Natural killer cell (primary cell): ENCODE data around the gene EGFLAM. TPM values are rescaled to one million over a fixed set of nuclear protein-coding genes. Genes with fewer than 3 reads are reported as not detected.

Source experiments
- ATAC-seq, 3 donors: fragments of 150-1000 bp in 2 of 3; fragments of 200-7000 bp in 1 of 3; cut with Tn5 transposase; 1 replicate in 1 of 3; 2 replicates in 2 of 3; pipeline ENCODE4 v1.10.0; 2021; ENCODE audit warnings: mild to moderate bottlenecking in 2 of 3, moderate library complexity in 2 of 3
- DNase-seq, 2 donors: peaks; one replicate each; pipeline versions ENCODE4 v3.0.0 to v3.0.0-alpha.2; 2013 to 2021; ENCODE audit warnings: mixed read lengths in 1 of 2
- H3K27ac ChIP-seq: one replicate; pipeline ENCODE4 v1.5.1; 2013; ENCODE audit warnings: mild to moderate bottlenecking, low read length
- H3K27me3 ChIP-seq: one replicate; pipeline ENCODE4 v1.6.1; 2013; ENCODE audit warnings: low read length; ENCODE audit not compliant: control insufficient read depth, insufficient read depth
- H3K36me3 ChIP-seq: one replicate; pipeline ENCODE4 v1.6.1; 2013; ENCODE audit warnings: low read length; ENCODE audit not compliant: control insufficient read depth, insufficient read depth
- H3K4me1 ChIP-seq: one replicate; pipeline ENCODE4 v1.6.1; 2013; ENCODE audit warnings: low read length; ENCODE audit not compliant: control insufficient read depth, insufficient read depth
- H3K4me3 ChIP-seq: one replicate; pipeline ENCODE4 v1.5.1; 2013; ENCODE audit warnings: low read length
- H3K9me3 ChIP-seq: one replicate; pipeline ENCODE4 v1.6.1; 2013; ENCODE audit warnings: low read length; ENCODE audit not compliant: control insufficient read depth, insufficient read depth
- H3K27ac Mint-ChIP-seq, 2 donors: one replicate each; pipeline ENCODE4 v1.8.0; 2022; ENCODE audit warnings: mild to moderate bottlenecking in 2 of 2, mixed read lengths in 2 of 2, moderate library complexity in 1 of 2
- H3K27me3 Mint-ChIP-seq, 2 donors: one replicate each; pipeline ENCODE4 v1.8.0; 2022; ENCODE audit warnings: low read depth in 2 of 2, mixed read lengths in 2 of 2
- H3K36me3 Mint-ChIP-seq: one replicate; pipeline ENCODE4 v1.8.0; 2022; ENCODE audit warnings: mixed read lengths
- H3K4me1 Mint-ChIP-seq, 2 donors: one replicate each; pipeline ENCODE4 v1.8.0; 2022; ENCODE audit warnings: mixed read lengths in 2 of 2
- H3K4me3 Mint-ChIP-seq: one replicate; pipeline ENCODE4 v1.8.0; 2022; ENCODE audit warnings: mild to moderate bottlenecking, moderate library complexity, mixed read lengths
- H3K9me3 Mint-ChIP-seq, 2 donors: one replicate each; pipeline ENCODE4 v1.8.0; 2022; ENCODE audit warnings: mixed read lengths in 2 of 2
- WGBS: methylation state at CpG from one replicate; pipeline ENCODE4 v1.1.7; 2013; ENCODE audit warnings: missing lambda C conversion rate; ENCODE audit not compliant: insufficient coverage; 5-methylcytosine and 5-hydroxymethylcytosine counted together
- intact Hi-C: fragments of 100-400 bp; cut with micrococcal nuclease; formaldehyde crosslinking; loops from one replicate; pipeline ENCODE4 v1.14.2; 2022
- total RNA-seq, 4 donors: library from RNA; stranded (reverse); fragments of 120-200 nt in 1 of 4; gene quantifications; one replicate each; pipeline versions ENCODE4 v1.2.3 to v1.2.4, GENCODE V29; 2013 to 2022
- TF ChIP-seq, protein P1 (sequence below): fragments of 200-600 bp; IDR thresholded peaks from one replicate; pipeline ENCODE4 v1.8.0; 2022; ENCODE audit warnings: antibody characterized with exemption

EGFLAM gene
- total RNA-seq, 3 donors from 2014 or later (not counting 1 experiment from before 2014, with no cell fraction given), result not detected

DNA sequence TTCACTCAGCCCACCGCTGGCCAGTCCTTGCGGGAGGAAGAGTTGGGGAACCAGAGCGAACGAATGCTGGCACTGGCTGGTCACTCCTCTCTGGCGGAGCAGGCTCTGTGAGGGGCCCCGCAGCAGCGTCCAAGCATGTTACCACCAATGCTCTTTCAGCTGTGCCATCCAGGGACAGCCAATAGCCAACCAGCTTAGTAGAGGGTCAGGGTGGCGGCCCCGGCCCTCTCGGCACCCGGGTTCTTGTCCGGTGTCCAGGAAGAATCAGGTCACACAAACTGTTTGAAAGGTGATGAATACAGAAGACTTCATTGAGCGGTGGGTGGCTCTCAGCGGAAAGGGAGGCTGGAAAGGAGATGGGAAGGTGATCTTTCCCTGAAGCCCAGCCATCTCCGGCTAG is 135.3 kb downstream of the EGFLAM start:
- H3K4me3 ChIP-seq, result no peak overlapping the region
- 94% methylated on average over 15 of the region's 15 CpGs for whole genome bisulfite sequencing
- ATAC-seq (no peak), DNase-seq (no peak)
- H3K36me3 ChIP-seq, result no peaks in the 10 kb centered on the region
- H3K27ac Mint-ChIP-seq, result no peak overlapping the region
- H3K9me3 ChIP-seq, result no peaks in the 10 kb centered on the region
- no peaks in the 10 kb centered on the region for H3K4me1 Mint-ChIP-seq
- no peaks in the 10 kb centered on the region for H3K4me1 ChIP-seq
- no peaks in the 10 kb centered on the region for H3K36me3 Mint-ChIP-seq
- no peaks in the 10 kb centered on the region for H3K27me3 ChIP-seq
- intact Hi-C loops, result no loop called here
- H3K9me3 Mint-ChIP-seq, result no peaks in the 10 kb centered on the region
- no peak overlapping the region for H3K4me3 Mint-ChIP-seq
- TF ChIP-seq, protein P1, sequence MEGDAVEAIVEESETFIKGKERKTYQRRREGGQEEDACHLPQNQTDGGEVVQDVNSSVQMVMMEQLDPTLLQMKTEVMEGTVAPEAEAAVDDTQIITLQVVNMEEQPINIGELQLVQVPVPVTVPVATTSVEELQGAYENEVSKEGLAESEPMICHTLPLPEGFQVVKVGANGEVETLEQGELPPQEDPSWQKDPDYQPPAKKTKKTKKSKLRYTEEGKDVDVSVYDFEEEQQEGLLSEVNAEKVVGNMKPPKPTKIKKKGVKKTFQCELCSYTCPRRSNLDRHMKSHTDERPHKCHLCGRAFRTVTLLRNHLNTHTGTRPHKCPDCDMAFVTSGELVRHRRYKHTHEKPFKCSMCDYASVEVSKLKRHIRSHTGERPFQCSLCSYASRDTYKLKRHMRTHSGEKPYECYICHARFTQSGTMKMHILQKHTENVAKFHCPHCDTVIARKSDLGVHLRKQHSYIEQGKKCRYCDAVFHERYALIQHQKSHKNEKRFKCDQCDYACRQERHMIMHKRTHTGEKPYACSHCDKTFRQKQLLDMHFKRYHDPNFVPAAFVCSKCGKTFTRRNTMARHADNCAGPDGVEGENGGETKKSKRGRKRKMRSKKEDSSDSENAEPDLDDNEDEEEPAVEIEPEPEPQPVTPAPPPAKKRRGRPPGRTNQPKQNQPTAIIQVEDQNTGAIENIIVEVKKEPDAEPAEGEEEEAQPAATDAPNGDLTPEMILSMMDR, result no peak
- no peak overlapping the region for H3K27ac ChIP-seq
- H3K27me3 Mint-ChIP-seq, result peaks cover 7 to 25% of the 10 kb centered on the region in 2 donors

DNA sequence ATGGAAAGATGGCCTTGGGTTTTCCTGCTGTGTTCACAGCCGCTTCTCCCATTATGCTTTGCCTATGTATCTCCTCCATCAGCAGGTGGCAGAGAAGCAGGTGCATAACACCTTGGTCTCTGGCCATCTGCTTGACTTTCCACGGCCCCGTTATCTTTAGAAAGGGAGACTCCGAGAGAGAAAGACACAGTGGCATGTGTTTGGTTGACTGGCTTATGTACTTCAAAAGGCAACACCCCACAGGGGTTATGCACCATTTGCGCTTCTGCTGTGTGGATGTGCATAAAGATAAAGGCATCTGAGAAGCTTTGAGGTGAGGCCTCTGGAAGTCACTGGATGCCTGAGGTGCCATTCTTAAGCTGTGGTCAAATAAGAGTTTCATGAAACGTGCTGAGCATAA is 138.4 kb downstream of the EGFLAM start:
- H3K9me3 Mint-ChIP-seq, result peaks cover 0 to 2% of the 10 kb centered on the region in 2 donors
- no peak overlapping the region for H3K4me3 Mint-ChIP-seq
- Histone ChIP-seq H3K36me3 (no peaks in the 10 kb centered on the region), H3K27me3 (no peaks in the 10 kb centered on the region), H3K9me3 (no peaks in the 10 kb centered on the region), H3K4me1 (no peaks in the 10 kb centered on the region), H3K4me3 (no peak overlapping the region), H3K27ac (no peak overlapping the region)
- WGBS, result 44% methylated on average over 6 of the region's 6 CpGs
- TF ChIP-seq, protein P1, result no peak
- intact Hi-C loops, result no loop called here
- ATAC-seq (no peak), DNase-seq (no peak)
- no peak overlapping the region for H3K27ac Mint-ChIP-seq
- no peaks in the 10 kb centered on the region for H3K4me1 Mint-ChIP-seq
- peaks cover 11 to 33% of the 10 kb centered on the region in 2 donors for H3K27me3 Mint-ChIP-seq
- H3K36me3 Mint-ChIP-seq, result no peaks in the 10 kb centered on the region

DNA sequence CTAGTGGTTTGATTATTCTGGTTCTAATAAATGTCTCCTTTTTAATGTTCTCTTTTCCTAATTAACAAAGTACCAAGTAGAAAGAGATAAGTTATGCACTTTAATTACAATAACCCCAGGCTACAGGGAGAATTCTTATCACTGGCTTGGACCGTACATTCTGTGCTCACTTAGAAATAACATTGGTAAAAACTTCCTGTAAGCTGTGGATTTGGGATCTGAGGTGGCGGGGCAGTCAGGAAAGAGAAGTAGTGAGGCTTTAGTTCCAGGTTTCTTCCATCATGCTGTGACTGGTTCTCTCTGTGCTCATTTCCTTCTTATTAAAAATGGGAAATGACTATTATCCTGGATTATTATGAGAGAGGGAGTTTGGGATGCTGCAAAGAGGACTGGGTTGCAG is 142.0 kb downstream of the EGFLAM start:
- peaks cover 11 to 56% of the 10 kb centered on the region in 2 donors for H3K27me3 Mint-ChIP-seq
- no peak overlapping the region for H3K4me3 ChIP-seq
- H3K9me3 Mint-ChIP-seq, result peaks cover 0 to 2% of the 10 kb centered on the region in 2 donors
- DNase-seq, result no peak
- H3K27me3 ChIP-seq, result peaks cover 5% of the 10 kb centered on the region
- H3K27ac Mint-ChIP-seq, result no peak overlapping the region
- TF ChIP-seq, protein P1, result no peak
- intact Hi-C loops, result no loop called here
- no peaks in the 10 kb centered on the region for H3K36me3 Mint-ChIP-seq
- no peak overlapping the region for H3K4me3 Mint-ChIP-seq
- no peaks in the 10 kb centered on the region for H3K4me1 Mint-ChIP-seq
- WGBS, result 31% methylated on average over 2 of the region's 2 CpGs
- no peaks in the 10 kb centered on the region for H3K36me3 ChIP-seq
- H3K27ac ChIP-seq, result no peak overlapping the region
- ATAC-seq, result no peak
- no peaks in the 10 kb centered on the region for H3K9me3 ChIP-seq
- no peaks in the 10 kb centered on the region for H3K4me1 ChIP-seq

DNA sequence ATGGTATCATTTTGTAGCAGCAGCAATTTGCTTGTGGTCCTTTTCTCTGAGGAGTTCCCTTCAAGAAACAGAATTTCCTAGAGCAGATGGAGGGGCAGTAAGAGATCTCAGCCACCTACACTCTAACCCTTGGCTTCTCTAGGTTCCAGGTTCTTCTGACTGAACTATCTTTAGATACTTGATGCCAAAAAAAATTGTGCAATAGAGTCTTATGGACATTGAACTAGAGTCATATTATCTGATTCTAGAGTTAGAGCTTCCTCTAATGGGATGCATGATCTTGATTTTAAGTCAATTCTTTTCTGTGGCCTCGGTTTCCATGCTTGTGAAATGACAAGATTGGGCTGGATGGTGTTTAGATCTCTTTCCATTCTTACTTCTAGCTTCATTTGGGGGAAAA is 142.8 kb downstream of the EGFLAM start:
- H3K27ac Mint-ChIP-seq, result no peak overlapping the region
- Histone ChIP-seq H3K4me3 (no peak overlapping the region), H3K27me3 (peaks cover 10% of the 10 kb centered on the region), H3K4me1 (no peaks in the 10 kb centered on the region), H3K27ac (no peak overlapping the region), H3K36me3 (no peaks in the 10 kb centered on the region), H3K9me3 (no peaks in the 10 kb centered on the region)
- H3K9me3 Mint-ChIP-seq, result peaks cover 0 to 2% of the 10 kb centered on the region in 2 donors
- peaks cover 6 to 48% of the 10 kb centered on the region in 2 donors for H3K27me3 Mint-ChIP-seq
- ATAC-seq (no peak), DNase-seq (no peak)
- TF ChIP-seq, protein P1, result no peak
- H3K4me1 Mint-ChIP-seq, result no peaks in the 10 kb centered on the region
- WGBS, result 44% methylated on average over 1 of the region's 1 CpG
- no peaks in the 10 kb centered on the region for H3K36me3 Mint-ChIP-seq
- intact Hi-C loops, result no loop called here
- H3K4me3 Mint-ChIP-seq, result no peak overlapping the region
